Mesenchymal stem cell (in vitro differentiated cells and primary cell): ENCODE measurements around the gene CRTC1.

Source experiments
- DNase-seq: peaks from one replicate; pipeline ENCODE4 v3.0.0-alpha.2; 2013
- H2AFZ ChIP-seq: one replicate; pipeline ENCODE4 v1.6.1; 2013; ENCODE audit warnings: low read depth, mild to moderate bottlenecking, control low read depth, inconsistent platforms, low read length, moderate library complexity
- H2AK5ac ChIP-seq: 2 replicates; pipeline ENCODE4 v1.6.1; 2013; ENCODE audit warnings: low read length, moderate library complexity, mild to moderate bottlenecking, inconsistent platforms; ENCODE audit not compliant: severe bottlenecking
- H2BK120ac ChIP-seq: one replicate; pipeline ENCODE4 v1.6.1; 2013; ENCODE audit warnings: low read depth, mild to moderate bottlenecking, inconsistent platforms, low read length, moderate library complexity
- H2BK12ac ChIP-seq, 2 experiments: one replicate each; pipeline ENCODE4 v1.6.1; 2013; ENCODE audit warnings: inconsistent platforms in 2 of 2, low read length in 2 of 2, mild to moderate bottlenecking in 2 of 2, moderate library complexity in 2 of 2, control low read depth in 1 of 2
- H2BK15ac ChIP-seq: one replicate; pipeline ENCODE4 v1.6.1; 2013; ENCODE audit warnings: mild to moderate bottlenecking, low read depth, inconsistent platforms; ENCODE audit not compliant: poor library complexity, severe bottlenecking
- H2BK5ac ChIP-seq: 2 replicates; pipeline ENCODE4 v1.6.1; 2013; ENCODE audit warnings: low read depth, mild to moderate bottlenecking, low read length, control low read depth, inconsistent platforms; ENCODE audit not compliant: poor library complexity, severe bottlenecking
- H3K14ac ChIP-seq, 2 experiments: one replicate each; pipeline ENCODE4 v1.6.1; 2013; ENCODE audit warnings: inconsistent platforms in 2 of 2, low read length in 2 of 2, control low read depth in 1 of 2, mild to moderate bottlenecking in 1 of 2, moderate library complexity in 1 of 2
- H3K18ac ChIP-seq, 2 experiments: one replicate each; pipeline ENCODE4 v1.6.1; 2013; ENCODE audit warnings: inconsistent platforms in 2 of 2, low read length in 2 of 2, control low read depth in 1 of 2, low read depth in 1 of 2, mild to moderate bottlenecking in 1 of 2
- H3K23ac ChIP-seq, 2 experiments: one replicate each; pipeline ENCODE4 v1.6.1; 2013; ENCODE audit warnings: inconsistent platforms in 2 of 2, low read length in 2 of 2, mild to moderate bottlenecking in 2 of 2, moderate library complexity in 2 of 2, control low read depth in 1 of 2
- H3K27ac ChIP-seq: 2 replicates; pipeline ENCODE4 v1.5.1; 2013; ENCODE audit warnings: mild to moderate bottlenecking, moderate library complexity, low read length, control low read depth, inconsistent platforms; ENCODE audit not compliant: poor library complexity, severe bottlenecking
- H3K27me3 ChIP-seq, 2 experiments: 2 replicates each; pipeline versions ENCODE4 v1.6.1 to v1.7.0; 2013; ENCODE audit warnings: low read length in 2 of 2, mild to moderate bottlenecking in 2 of 2, moderate library complexity in 2 of 2, control low read depth in 1 of 2, inconsistent platforms in 1 of 2; ENCODE audit not compliant: control insufficient read depth in 1 of 2, insufficient read depth in 1 of 2
- H3K36me3 ChIP-seq, 2 experiments: 2 replicates each; pipeline versions ENCODE4 v1.6.1 to v1.7.0; 2013; ENCODE audit warnings: low read length in 2 of 2, control low read depth in 1 of 2, inconsistent platforms in 1 of 2, low read depth in 1 of 2, mild to moderate bottlenecking in 1 of 2; ENCODE audit not compliant: insufficient read depth in 2 of 2, control insufficient read depth in 1 of 2
- H3K4ac ChIP-seq, 2 experiments: one replicate each; pipeline ENCODE4 v1.6.1; 2013; ENCODE audit warnings: inconsistent platforms in 2 of 2, low read length in 2 of 2, mild to moderate bottlenecking in 2 of 2, moderate library complexity in 2 of 2, control low read depth in 1 of 2, low read depth in 1 of 2
- H3K4me1 ChIP-seq: 2 replicates; pipeline ENCODE4 v1.6.1; 2013; ENCODE audit warnings: low read depth, low read length, control low read depth; ENCODE audit not compliant: control insufficient read depth, insufficient read depth
- H3K4me2 ChIP-seq: 2 replicates; pipeline ENCODE4 v1.6.1; 2013; ENCODE audit warnings: low read length, mild to moderate bottlenecking, inconsistent platforms; ENCODE audit not compliant: poor library complexity, severe bottlenecking
- H3K4me3 ChIP-seq, 2 experiments: 2 replicates each; pipeline versions ENCODE4 v1.5.1 to v1.7.0; 2013; ENCODE audit warnings: low read length in 2 of 2, mild to moderate bottlenecking in 2 of 2, control low read depth in 1 of 2, low read depth in 1 of 2; ENCODE audit not compliant: insufficient read depth in 1 of 2
- H3K79me1 ChIP-seq: replicated peaks from 2 replicates; pipeline ENCODE4 v1.6.1; 2013; ENCODE audit warnings: mild to moderate bottlenecking, control low read depth, low read length, inconsistent platforms; ENCODE audit not compliant: poor library complexity, severe bottlenecking
- H3K9ac ChIP-seq: 2 replicates; pipeline ENCODE4 v1.7.0; 2013; ENCODE audit warnings: mild to moderate bottlenecking, low read length, moderate library complexity
- H3K9me3 ChIP-seq: 2 replicates; pipeline ENCODE4 v1.7.0; 2013; ENCODE audit warnings: mild to moderate bottlenecking, low read length; ENCODE audit not compliant: control insufficient read depth
- H4K8ac ChIP-seq: one replicate; pipeline ENCODE4 v1.6.1; 2013; ENCODE audit warnings: inconsistent platforms, mild to moderate bottlenecking, low read length, moderate library complexity
- H4K91ac ChIP-seq: one replicate; pipeline ENCODE4 v1.6.1; 2013; ENCODE audit warnings: mild to moderate bottlenecking, low read length, inconsistent platforms
- WGBS: methylation state at CpG from one replicate; pipeline ENCODE4 v1.1.7; 2013; ENCODE audit warnings: mixed read lengths; 5-methylcytosine and 5-hydroxymethylcytosine counted together

The CRTC1 gene

DNA sequence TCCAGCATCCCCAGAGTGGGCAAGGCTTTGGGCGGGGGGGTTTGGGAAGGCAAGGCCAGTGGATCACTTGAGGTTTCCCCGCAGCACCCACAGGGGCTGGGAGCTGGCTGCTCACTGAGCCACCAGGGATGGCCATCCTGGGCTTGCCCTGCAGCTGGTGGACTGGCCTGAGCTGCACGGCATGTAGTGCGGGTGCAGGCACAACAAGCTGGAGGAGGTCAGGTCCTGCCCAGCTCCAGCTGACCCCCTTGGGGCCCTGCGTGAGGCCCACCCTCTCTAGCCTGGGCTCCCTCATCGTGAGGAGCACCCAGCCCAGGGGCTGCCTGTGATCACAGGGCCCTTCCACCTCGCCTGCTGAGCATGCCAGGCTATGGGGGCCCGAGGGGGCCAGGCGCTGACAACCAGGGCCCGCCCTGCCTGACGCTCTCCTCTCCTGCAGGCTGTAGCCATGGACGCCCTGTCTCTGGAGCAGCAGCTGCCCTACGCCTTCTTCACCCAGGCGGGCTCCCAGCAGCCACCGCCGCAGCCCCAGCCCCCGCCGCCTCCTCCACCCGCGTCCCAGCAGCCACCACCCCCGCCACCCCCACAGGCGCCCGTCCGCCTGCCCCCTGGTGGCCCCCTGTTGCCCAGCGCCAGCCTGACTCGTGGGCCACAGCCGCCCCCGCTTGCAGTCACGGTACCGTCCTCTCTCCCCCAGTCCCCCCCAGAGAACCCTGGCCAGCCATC is 84.7 kb downstream of the CRTC1 start:
- no peaks in the 10 kb centered on the region for H3K79me1 ChIP-seq
- H3K14ac ChIP-seq = no peak overlapping the region
- WGBS = 84% methylated on average over 18 of the region's 30 CpGs
- no peaks in the 10 kb centered on the region for H3K9me3 ChIP-seq
- no peak overlapping the region for H2AFZ ChIP-seq
- H2BK15ac ChIP-seq = no peak overlapping the region
- H3K18ac ChIP-seq = peak overlapping the region in 1 of 2 experiments; percentile 51
- H4K91ac ChIP-seq = no peak overlapping the region
- no peak overlapping the region for H3K27ac ChIP-seq
- H4K8ac ChIP-seq = no peak overlapping the region
- H3K36me3 ChIP-seq = peaks cover 0 to 3% of the 10 kb centered on the region in 2 experiments
- peaks cover 11% of the 10 kb centered on the region for H3K4me1 ChIP-seq
- H2BK5ac ChIP-seq = no peak overlapping the region
- no peak overlapping the region for H3K23ac ChIP-seq
- no peak overlapping the region for H3K4me3 ChIP-seq
- H2BK120ac ChIP-seq = no peak overlapping the region
- H2AK5ac ChIP-seq = no peak overlapping the region
- H3K4me2 ChIP-seq = no peak overlapping the region
- no peak for DNase-seq
- peaks cover 0 to 6% of the 10 kb centered on the region in 2 experiments for H3K27me3 ChIP-seq
- no peak overlapping the region for H3K9ac ChIP-seq
- H2BK12ac ChIP-seq = no peak overlapping the region
- no peak overlapping the region for H3K4ac ChIP-seq

DNA sequence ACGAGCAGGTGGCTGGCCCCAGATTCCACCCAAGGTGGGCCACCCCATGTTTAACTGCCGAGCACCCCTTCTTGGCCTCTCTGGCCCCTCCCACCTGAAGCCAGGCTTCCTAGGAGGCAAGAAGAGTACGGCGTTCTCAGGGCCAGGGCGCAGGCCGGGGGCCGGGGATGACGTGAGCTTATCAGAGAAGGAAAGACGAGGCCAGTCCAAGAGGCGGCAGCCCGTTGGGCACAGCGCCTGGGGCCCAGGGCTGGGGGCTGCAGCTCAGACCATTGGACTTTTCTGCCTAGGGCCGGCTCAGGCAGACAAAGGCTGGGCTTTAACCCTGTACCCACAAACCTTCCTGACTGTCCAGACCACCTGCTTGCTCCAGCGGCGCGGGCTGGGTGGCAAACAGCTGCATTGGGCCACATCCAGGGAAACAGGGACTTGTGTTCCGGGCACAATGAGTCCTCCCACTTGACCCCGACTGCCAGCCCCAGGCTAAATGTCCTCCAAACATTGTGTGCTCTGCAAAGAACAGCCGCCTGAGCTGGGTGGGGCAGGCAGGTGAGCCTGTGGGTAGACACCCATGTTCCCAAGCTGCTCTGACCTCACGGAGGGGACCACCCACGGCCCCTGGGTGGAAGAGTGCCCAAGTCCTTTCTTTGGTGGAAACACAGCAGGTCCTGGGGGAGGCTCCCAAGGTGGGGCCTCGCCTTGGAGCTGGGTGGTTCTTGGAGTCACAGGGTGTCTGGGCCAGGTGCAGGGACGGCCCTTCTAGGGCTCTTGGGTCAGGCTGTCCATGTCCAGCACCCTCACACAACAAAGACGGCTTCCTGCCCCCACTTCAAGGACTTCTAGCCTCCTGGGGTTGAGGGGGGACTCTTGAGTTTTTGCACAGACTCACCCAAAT is 85.8 kb downstream of the CRTC1 start:
- H2BK120ac ChIP-seq = no peak overlapping the region
- no peak overlapping the region for H3K9ac ChIP-seq
- no peak overlapping the region for H3K23ac ChIP-seq
- no peak overlapping the region for H3K4ac ChIP-seq
- H3K79me1 ChIP-seq = no peaks in the 10 kb centered on the region
- no peak for DNase-seq
- H2BK5ac ChIP-seq = no peak overlapping the region
- WGBS = 93% methylated on average over 23 of the region's 24 CpGs
- H2AK5ac ChIP-seq = no peak overlapping the region
- H3K18ac ChIP-seq = no peak overlapping the region
- peaks cover 0 to 11% of the 10 kb centered on the region in 2 experiments for H3K27me3 ChIP-seq
- H3K4me3 ChIP-seq = no peak overlapping the region
- no peak overlapping the region for H4K91ac ChIP-seq
- H3K14ac ChIP-seq = no peak overlapping the region
- no peak overlapping the region for H3K27ac ChIP-seq
- H3K4me1 ChIP-seq = peaks cover 9% of the 10 kb centered on the region
- H4K8ac ChIP-seq = no peak overlapping the region
- peaks cover 0 to 3% of the 10 kb centered on the region in 2 experiments for H3K36me3 ChIP-seq
- H2BK15ac ChIP-seq = no peak overlapping the region
- no peak overlapping the region for H2AFZ ChIP-seq
- H3K9me3 ChIP-seq = no peaks in the 10 kb centered on the region
- no peak overlapping the region for H3K4me2 ChIP-seq
- H2BK12ac ChIP-seq = no peak overlapping the region

DNA sequence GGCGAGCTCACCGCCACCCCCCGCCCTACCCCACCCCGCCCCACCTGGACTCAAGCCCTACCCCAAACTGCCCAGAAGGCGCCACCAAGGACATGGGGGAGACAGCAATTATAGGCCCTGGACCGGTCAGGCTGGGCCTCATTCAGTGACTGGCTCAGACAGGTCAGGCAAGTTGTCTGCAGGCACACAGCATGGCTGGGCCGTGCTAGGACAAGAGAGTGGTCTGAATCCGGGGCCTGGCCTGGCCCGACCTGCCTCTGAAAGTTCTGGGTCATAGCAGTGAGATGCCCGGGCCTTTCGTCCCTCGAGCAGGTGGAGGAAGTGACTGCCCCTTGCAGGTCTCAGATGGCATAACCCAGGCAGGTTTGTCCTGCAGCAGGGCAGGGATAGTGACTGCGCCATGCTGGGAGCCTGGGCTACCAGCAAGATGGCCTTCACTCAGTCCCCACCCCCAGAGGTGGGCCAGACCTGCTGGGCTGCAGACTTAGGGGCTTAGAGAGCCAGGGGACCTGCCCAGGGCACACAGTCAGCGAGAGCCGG is 86.6 kb downstream of the CRTC1 start:
- H2AFZ ChIP-seq = no peak overlapping the region
- peaks cover 0 to 11% of the 10 kb centered on the region in 2 experiments for H3K27me3 ChIP-seq
- no peak overlapping the region for H3K14ac ChIP-seq
- no peak overlapping the region for H3K9ac ChIP-seq
- H3K4me2 ChIP-seq = no peak overlapping the region
- H2BK120ac ChIP-seq = no peak overlapping the region
- H3K23ac ChIP-seq = no peak overlapping the region
- H3K9me3 ChIP-seq = no peaks in the 10 kb centered on the region
- H2AK5ac ChIP-seq = no peak overlapping the region
- no peak overlapping the region for H2BK12ac ChIP-seq
- no peak overlapping the region for H3K4me3 ChIP-seq
- no peak overlapping the region for H4K8ac ChIP-seq
- no peak overlapping the region for H3K4ac ChIP-seq
- DNase-seq = no peak
- H2BK15ac ChIP-seq = no peak overlapping the region
- peaks cover 0 to 6% of the 10 kb centered on the region in 2 experiments for H3K36me3 ChIP-seq
- no peak overlapping the region for H4K91ac ChIP-seq
- no peaks in the 10 kb centered on the region for H3K79me1 ChIP-seq
- H3K4me1 ChIP-seq = peaks cover 4% of the 10 kb centered on the region
- no peak overlapping the region for H3K18ac ChIP-seq
- 95% methylated on average over 14 of the region's 15 CpGs for WGBS
- H3K27ac ChIP-seq = no peak overlapping the region
- no peak overlapping the region for H2BK5ac ChIP-seq
